Activated T-helper 17 cell treated with anti-CD3 and anti-CD28 coated beads, Interleukin-2, amount 50 U/mL, for 72 hours (primary cell): Measurements from ENCODE around the gene SPDL1. TPM values are rescaled to one million over a fixed set of nuclear protein-coding genes. Genes with fewer than 3 reads are reported as not detected.
"Not testable (repeated sequence)": the region's sequence is repeated elsewhere in the genome, so short reads cannot be mapped to it uniquely, and the experiment has no call there.

ENCODE experiments used
- ATAC-seq: fragments of 150-1000 bp; cut with Tn5 transposase; replicated peaks from 2 replicates; pipeline ENCODE4 v1.10.0; 2021; ENCODE audit warnings: mild to moderate bottlenecking, moderate library complexity
- H3K27ac Mint-ChIP-seq: one replicate; pipeline ENCODE4 v1.8.0; 2022; ENCODE audit warnings: mixed read lengths
- H3K27me3 Mint-ChIP-seq: one replicate; pipeline ENCODE4 v1.8.0; 2022; ENCODE audit warnings: mixed read lengths
- H3K36me3 Mint-ChIP-seq: one replicate; pipeline ENCODE4 v1.8.0; 2022; ENCODE audit warnings: low read depth, mild to moderate bottlenecking, mixed read lengths
- H3K4me1 Mint-ChIP-seq: one replicate; pipeline ENCODE4 v1.8.0; 2022; ENCODE audit warnings: mixed read lengths
- H3K4me3 Mint-ChIP-seq: one replicate; pipeline ENCODE4 v1.8.0; 2022; ENCODE audit warnings: mild to moderate bottlenecking, mixed read lengths
- H3K9me3 Mint-ChIP-seq: one replicate; pipeline ENCODE4 v1.8.0; 2022; ENCODE audit warnings: mixed read lengths
- total RNA-seq, 2 donors: library from RNA; stranded (reverse); gene quantifications; one replicate each; pipeline ENCODE4 v1.2.3, GENCODE V29; 2022

SPDL1 gene
- total RNA-seq, 2 donors from 2014 or later = 22.8 to 38.4 TPM

GRCh38 chr5:169591636-169592035 lies 8.1 kb downstream of the SPDL1 start:
- no peak overlapping the region for H3K4me3 Mint-ChIP-seq
- H3K36me3 Mint-ChIP-seq = peaks cover 88% of the 10 kb centered on the region
- no peaks in the 10 kb centered on the region for H3K9me3 Mint-ChIP-seq
- no peak for ATAC-seq
- peaks cover 2% of the 10 kb centered on the region for H3K4me1 Mint-ChIP-seq
- no peak overlapping the region for H3K27ac Mint-ChIP-seq
- H3K27me3 Mint-ChIP-seq = no peaks in the 10 kb centered on the region

GRCh38 chr5:169592937-169593650 lies 9.5 kb downstream of the SPDL1 start:
- Mint-ChIP-seq H3K36me3 (peaks cover 100% of the 10 kb centered on the region), H3K27ac (no peak overlapping the region)

GRCh38 chr5:169595172-169595820 lies 11.7 kb downstream of the SPDL1 start:
- Mint-ChIP-seq H3K36me3 (peaks cover 100% of the 10 kb centered on the region), H3K9me3 (no peaks in the 10 kb centered on the region), H3K4me3 (no peak overlapping the region), H3K27me3 (no peaks in the 10 kb centered on the region), H3K4me1 (no peaks in the 10 kb centered on the region), H3K27ac (no peak overlapping the region)
- ATAC-seq = no peak

More at GRCh38 chr5:169592937-169593650, 9.5 kb downstream of the SPDL1 start:
- no peaks in the 10 kb centered on the region for H3K9me3 Mint-ChIP-seq
- no peaks in the 10 kb centered on the region for H3K4me1 Mint-ChIP-seq
- no peaks in the 10 kb centered on the region for H3K27me3 Mint-ChIP-seq
- H3K4me3 Mint-ChIP-seq = no peak overlapping the region
- no peak for ATAC-seq

- H3K27me3 Mint-ChIP-seq = no peaks in the 10 kb centered on the region
- H3K27ac Mint-ChIP-seq = no peak overlapping the region
- ATAC-seq = no peak
- H3K36me3 Mint-ChIP-seq = peaks cover 99% of the 10 kb centered on the region
- H3K4me3 Mint-ChIP-seq = no peak overlapping the region
- H3K9me3 Mint-ChIP-seq = no peaks in the 10 kb centered on the region
- no peaks in the 10 kb centered on the region for H3K4me1 Mint-ChIP-seq
These were observed 15.9 kb downstream of the SPDL1 start for GRCh38 chr5:169599451-169599850.

- Mint-ChIP-seq H3K27ac (no peak overlapping the region), H3K36me3 (peaks cover 80% of the 10 kb centered on the region), H3K4me1 (no peaks in the 10 kb centered on the region), H3K9me3 (no peaks in the 10 kb centered on the region), H3K27me3 (peaks cover 3% of the 10 kb centered on the region), H3K4me3 (no peak overlapping the region)
- no peak for ATAC-seq
These were observed 19.0 kb downstream of the SPDL1 start for GRCh38 chr5:169602535-169602934.

- Mint-ChIP-seq H3K4me3 (no peak overlapping the region), H3K4me1 (no peaks in the 10 kb centered on the region), H3K27me3 (peaks cover 3% of the 10 kb centered on the region), H3K27ac (no peak overlapping the region), H3K36me3 (peaks cover 42% of the 10 kb centered on the region), H3K9me3 (peaks cover 5% of the 10 kb centered on the region)
- ATAC-seq = no peak
These were observed 22.7 kb downstream of the SPDL1 start for GRCh38 chr5:169606279-169606678.

- no peak overlapping the region for H3K4me3 Mint-ChIP-seq
- H3K27ac Mint-ChIP-seq = no peak overlapping the region
- H3K4me1 Mint-ChIP-seq = no peaks in the 10 kb centered on the region
- H3K9me3 Mint-ChIP-seq = peaks cover 5% of the 10 kb centered on the region
- H3K36me3 Mint-ChIP-seq = peaks cover 27% of the 10 kb centered on the region
- ATAC-seq = no peak
- peaks cover 3% of the 10 kb centered on the region for H3K27me3 Mint-ChIP-seq
These were observed 24.3 kb downstream of the SPDL1 start for GRCh38 chr5:169607882-169608281.

- Mint-ChIP-seq H3K27ac (no peak overlapping the region), H3K36me3 (peaks cover 12% of the 10 kb centered on the region), H3K4me1 (no peaks in the 10 kb centered on the region), H3K4me3 (no peak overlapping the region), H3K27me3 (peaks cover 3% of the 10 kb centered on the region), H3K9me3 (peaks cover 5% of the 10 kb centered on the region)
- no peak for ATAC-seq
These were observed 26.1 kb downstream of the SPDL1 start for GRCh38 chr5:169609716-169610115.

GRCh38 chr5:169610606-169611005 lies 27.0 kb downstream of the SPDL1 start:
- H3K4me1 Mint-ChIP-seq = no peaks in the 10 kb centered on the region
- H3K9me3 Mint-ChIP-seq = peaks cover 5% of the 10 kb centered on the region
- no peak for ATAC-seq
- H3K27me3 Mint-ChIP-seq = no peaks in the 10 kb centered on the region
- H3K4me3 Mint-ChIP-seq = no peak overlapping the region
- H3K36me3 Mint-ChIP-seq = peaks cover 6% of the 10 kb centered on the region
- H3K27ac Mint-ChIP-seq = no peak overlapping the region

GRCh38 chr5:169615561-169615960 lies 32.0 kb downstream of the SPDL1 start:
- Mint-ChIP-seq H3K4me3 (no peak overlapping the region), H3K27me3 (peaks cover 10% of the 10 kb centered on the region)
- no peak for ATAC-seq

GRCh38 chr5:169624307-169624706 lies 40.7 kb downstream of the SPDL1 start:
- not testable (repeated sequence) for H3K36me3 Mint-ChIP-seq

More at GRCh38 chr5:169615561-169615960, 32.0 kb downstream of the SPDL1 start:
- peaks cover 10% of the 10 kb centered on the region for H3K9me3 Mint-ChIP-seq
- H3K36me3 Mint-ChIP-seq = no peaks in the 10 kb centered on the region
- H3K4me1 Mint-ChIP-seq = no peaks in the 10 kb centered on the region
- H3K27ac Mint-ChIP-seq = no peak overlapping the region

GRCh38 chr5:169626779-169627178 lies 43.2 kb downstream of the SPDL1 start:
- Mint-ChIP-seq H3K27me3 (peaks cover 2% of the 10 kb centered on the region), H3K4me1 (no peaks in the 10 kb centered on the region), H3K27ac (no peak overlapping the region), H3K9me3 (no peaks in the 10 kb centered on the region), H3K36me3 (no peaks in the 10 kb centered on the region), H3K4me3 (no peak overlapping the region)
- peak; percentile 23 for ATAC-seq

More at GRCh38 chr5:169624307-169624706, 40.7 kb downstream of the SPDL1 start:
- H3K27ac Mint-ChIP-seq, ATAC-seq, H3K4me3 Mint-ChIP-seq, H3K4me1 Mint-ChIP-seq, H3K9me3 Mint-ChIP-seq, H3K27me3 Mint-ChIP-seq: not testable (repeated sequence)

- no peaks in the 10 kb centered on the region for H3K9me3 Mint-ChIP-seq
- ATAC-seq = no peak
- H3K36me3 Mint-ChIP-seq = no peaks in the 10 kb centered on the region
- peaks cover 7% of the 10 kb centered on the region for H3K27me3 Mint-ChIP-seq
- H3K27ac Mint-ChIP-seq = no peak overlapping the region
- H3K4me3 Mint-ChIP-seq = no peak overlapping the region
- H3K4me1 Mint-ChIP-seq = no peaks in the 10 kb centered on the region
These were observed 44.0 kb downstream of the SPDL1 start for GRCh38 chr5:169627551-169627950.

- Mint-ChIP-seq H3K4me3 (no peak overlapping the region), H3K36me3 (no peaks in the 10 kb centered on the region), H3K27ac (no peak overlapping the region), H3K9me3 (no peaks in the 10 kb centered on the region), H3K4me1 (no peaks in the 10 kb centered on the region), H3K27me3 (peaks cover 7% of the 10 kb centered on the region)
- ATAC-seq = no peak
These were observed 45.3 kb downstream of the SPDL1 start for GRCh38 chr5:169628892-169629291.

- peak; percentile 78 for ATAC-seq
- H3K4me3 Mint-ChIP-seq = no peak overlapping the region
- no peak overlapping the region for H3K27ac Mint-ChIP-seq
These were observed 46.4 kb downstream of the SPDL1 start for GRCh38 chr5:169629847-169630548.

More at GRCh38 chr5:169629847-169630548, 46.4 kb downstream of the SPDL1 start:
- no peaks in the 10 kb centered on the region for H3K9me3 Mint-ChIP-seq
- H3K36me3 Mint-ChIP-seq = no peaks in the 10 kb centered on the region
- peaks cover 7% of the 10 kb centered on the region for H3K27me3 Mint-ChIP-seq
- H3K4me1 Mint-ChIP-seq = no peaks in the 10 kb centered on the region
